Inflammatory macrophage treated with lipopolysaccharide for 4 hours (primary cell): ENCODE results near the gene ZNF776.
"Not testable (repeated sequence)": the region's sequence is repeated elsewhere in the genome, so short reads cannot be mapped to it uniquely, and the experiment has no call there.

Experiments used
- DNase-seq: peaks from one replicate; pipeline ENCODE4 v3.0.0-alpha.2; 2020

ZNF776 gene

GRCh38 chr19:57746580-57747471, at the start of gene ZNF776:
TSS of gene ZNF776 (plus strand) at chr19:57746815. CDS start at chr19:57747059, 244 bp downstream.
- DNase-seq, result peak; percentile 94

DNA sequence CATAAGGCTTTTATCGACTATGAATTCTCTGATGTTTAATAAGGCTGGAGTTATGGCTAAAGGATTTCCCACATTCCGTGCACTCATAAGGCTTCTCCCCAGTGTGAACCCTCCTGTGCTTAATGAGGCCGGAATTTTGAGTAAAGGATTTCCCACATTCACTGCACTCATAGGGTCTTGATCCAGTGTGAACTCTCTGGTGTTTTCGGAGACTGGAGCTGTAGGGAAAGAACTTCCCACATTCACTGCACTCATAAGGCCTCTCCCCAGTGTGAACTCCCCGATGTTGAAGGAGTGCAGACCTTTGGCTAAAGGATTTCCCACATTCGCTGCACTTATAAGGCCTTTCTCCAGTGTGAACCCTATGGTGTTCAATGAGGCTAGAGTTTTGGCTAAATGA, 45.0 kb upstream of the ZNF776 start:
- DNase-seq, result no peak

- no peak for DNase-seq
These were observed 40.3 kb upstream of the ZNF776 start for GRCh38 chr19:57706346-57706745.

- no peak for DNase-seq
These were observed 37.8 kb upstream of the ZNF776 start, which contains the start of gene ZNF154 for GRCh38 chr19:57708641-57709361. TSS of gene ZNF154 (minus strand) at chr19:57709204. CDS start at chr19:57708971, 233 bp downstream.

- DNase-seq, result no peak
These were observed 37.0 kb upstream of the ZNF776 start for GRCh38 chr19:57709616-57710015.

DNA sequence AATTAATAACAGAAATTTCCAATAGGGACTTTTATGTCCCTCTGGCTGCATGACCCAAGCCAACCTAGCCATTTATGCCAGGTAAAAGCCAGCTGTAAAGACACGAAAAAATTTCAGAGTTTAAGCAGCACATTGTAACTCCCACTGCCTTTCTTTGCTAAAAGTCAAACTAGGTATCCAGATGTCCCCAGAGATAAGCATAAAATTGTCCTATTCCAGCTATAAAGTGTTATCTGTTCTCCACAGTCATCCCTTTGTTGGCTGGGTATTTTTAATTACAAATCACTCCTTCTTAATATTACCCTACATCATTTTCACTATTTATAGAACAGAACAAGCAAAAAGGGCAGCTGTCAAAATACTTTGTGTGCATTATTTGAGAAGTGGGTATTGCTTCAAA, 34.4 kb upstream of the ZNF776 start:
- DNase-seq, result no peak

GRCh38 chr19:57719424-57719823, 27.2 kb upstream of the ZNF776 start:
- no peak for DNase-seq

DNA sequence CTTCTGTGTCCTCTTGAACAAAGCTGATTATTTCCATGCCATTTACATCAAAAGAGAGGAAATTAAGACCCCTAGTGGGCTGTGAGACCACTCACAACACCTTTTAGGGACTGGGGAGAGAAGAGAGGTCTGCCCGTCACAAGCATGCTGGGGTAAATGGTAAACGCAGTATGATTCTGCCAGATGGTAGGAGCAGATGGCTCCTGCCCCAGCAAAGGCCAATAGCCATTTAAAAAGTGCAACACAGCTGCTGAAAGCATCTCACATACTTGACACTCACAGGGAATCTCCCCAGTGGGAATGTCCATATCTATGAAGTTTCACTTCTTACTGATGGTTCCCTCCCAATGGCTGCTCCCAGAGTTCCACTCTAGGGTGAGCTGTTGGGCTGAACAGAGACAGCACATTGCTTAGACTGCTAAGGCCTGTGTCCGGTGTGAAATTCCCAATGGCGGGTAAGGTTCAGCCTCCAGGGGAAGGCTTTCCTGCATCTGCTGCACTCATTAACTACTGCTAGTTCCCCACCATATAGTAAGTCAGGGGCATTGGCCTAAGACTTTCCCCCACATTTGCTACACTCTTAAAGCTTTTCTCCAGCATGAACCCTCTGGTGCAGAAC, 26.6 kb upstream of the ZNF776 start:
- no peak for DNase-seq

- DNase-seq, result no peak
These were observed 25.7 kb upstream of the ZNF776 start for GRCh38 chr19:57720878-57721277.

- peak; percentile 25 for DNase-seq
These were observed 8.3 kb upstream of the ZNF776 start for GRCh38 chr19:57738320-57738719.

DNA sequence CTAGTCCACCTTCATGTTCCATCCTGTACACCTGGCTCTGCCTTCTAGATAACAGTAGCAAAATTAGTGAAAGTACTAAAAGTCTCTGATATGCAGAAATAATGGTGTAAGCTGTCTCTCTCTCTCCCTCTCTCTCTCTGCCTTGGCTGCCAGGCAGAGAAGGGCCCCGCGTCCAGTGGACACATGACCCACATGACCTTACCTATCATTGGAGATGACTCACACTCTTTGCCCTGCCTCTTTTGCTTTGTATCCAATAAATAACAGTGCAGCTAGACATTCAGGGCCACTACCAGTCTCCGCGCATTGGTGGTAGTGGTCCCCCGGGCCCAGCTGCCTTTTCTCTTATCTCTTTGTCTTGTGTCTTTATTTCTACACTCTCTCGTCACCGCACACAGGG, 7.8 kb upstream of the ZNF776 start:
- DNase-seq, result not testable (repeated sequence)

GRCh38 chr19:57747472-57747807, 825 bp downstream of the ZNF776 start:
- DNase-seq, result no peak

DNA sequence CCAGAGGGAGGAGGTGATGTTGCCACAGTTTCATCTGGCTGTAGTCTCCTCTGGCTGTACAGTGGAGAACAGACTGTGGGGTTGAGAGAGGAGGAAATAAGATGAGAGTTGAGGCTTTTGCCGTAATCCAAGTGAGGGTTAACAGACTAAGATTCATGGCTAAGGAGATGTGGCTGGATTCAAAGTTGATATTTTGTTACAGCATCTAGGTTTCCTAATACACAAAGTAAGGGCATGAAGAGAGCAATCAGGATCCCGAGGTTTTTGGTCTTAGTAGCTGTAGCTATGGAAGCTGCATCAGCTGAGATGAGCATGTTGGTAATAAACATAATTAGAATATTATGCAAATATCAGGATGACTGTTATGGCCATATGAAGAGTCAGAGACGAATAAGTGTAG, 1.4 kb downstream of the ZNF776 start:
- no peak for DNase-seq

GRCh38 chr19:57754091-57754673, 7.6 kb downstream of the ZNF776 start:
- DNase-seq, result no peak

DNA sequence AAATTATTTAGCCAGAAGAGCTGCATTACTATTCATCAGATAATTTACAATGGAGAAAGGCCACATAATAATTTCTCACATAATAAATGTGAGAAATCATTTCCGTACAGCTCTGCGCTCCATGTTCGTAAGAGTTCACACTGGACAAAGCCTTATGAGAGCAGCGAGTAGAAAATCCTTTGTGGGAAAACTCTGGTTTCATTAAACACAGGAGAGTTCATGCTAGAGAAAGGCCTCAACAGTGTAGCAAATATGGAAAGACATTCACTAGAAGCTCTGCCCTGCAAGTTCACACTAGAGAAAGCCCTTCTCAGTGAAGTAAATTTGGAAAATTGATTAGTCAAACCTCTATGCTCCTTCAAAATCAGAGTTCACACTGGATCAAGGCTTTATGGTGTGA, 8.4 kb downstream of the ZNF776 start:
- DNase-seq, result no peak

DNA sequence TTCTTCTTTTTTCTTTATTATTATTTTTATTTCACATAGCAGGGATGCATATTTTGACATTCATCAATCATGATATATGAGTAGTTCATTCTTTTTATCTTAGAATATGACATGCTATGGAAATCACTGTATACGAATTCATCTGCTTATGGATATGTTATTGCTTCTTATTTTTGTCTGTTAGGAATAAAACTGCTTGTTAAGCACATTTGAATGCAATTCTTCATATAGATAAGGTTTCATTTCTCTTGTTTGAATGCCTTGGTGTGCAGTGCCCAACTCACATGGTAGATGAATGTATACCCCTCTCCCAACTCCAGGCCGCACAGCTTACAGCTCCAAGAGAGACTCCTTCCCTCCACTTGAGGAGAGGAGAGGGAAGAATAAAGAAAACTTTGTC, 11.3 kb downstream of the ZNF776 start:
- DNase-seq, result no peak

GRCh38 chr19:57759096-57759495, 12.5 kb downstream of the ZNF776 start:
- DNase-seq, result no peak

DNA sequence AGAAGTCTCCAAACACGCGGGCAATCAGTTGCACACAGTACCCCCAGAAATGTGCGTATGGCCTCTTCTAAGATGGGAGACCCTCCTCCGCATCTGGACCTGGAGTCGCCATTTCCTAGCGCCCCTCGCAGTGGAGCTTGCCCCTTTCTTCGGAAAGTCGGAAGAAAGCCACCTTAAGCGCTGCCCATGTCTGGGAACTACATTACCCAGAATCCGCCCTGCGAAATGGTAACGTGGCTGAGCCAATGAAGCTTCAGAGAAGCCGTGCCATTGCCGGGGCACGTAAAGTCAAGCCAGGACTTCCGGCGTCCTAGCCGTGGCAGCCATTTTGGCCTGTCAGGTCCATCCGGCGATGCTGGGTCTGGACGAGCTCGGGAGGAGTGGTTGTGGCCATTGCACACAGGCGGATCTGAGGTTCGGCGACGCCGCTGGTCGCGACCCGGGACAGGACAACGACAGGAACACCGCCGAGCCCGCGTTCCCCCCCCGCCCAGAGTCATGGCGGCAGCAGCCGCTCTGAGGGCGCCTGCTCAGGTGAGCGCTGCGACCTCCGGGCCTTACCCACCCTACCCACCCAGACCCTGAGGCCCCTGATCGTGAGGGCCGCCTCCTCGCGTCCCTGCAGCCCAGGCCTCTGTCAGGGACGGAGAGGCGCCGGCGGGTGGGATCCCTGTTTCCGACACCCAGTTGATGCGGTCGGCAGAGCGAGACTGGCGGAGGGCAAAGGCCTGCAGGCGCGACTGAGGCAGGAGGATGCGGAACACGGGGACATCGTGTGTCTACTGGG, 22.9 kb downstream of the ZNF776 start, which contains the start of gene ZNF586:
TSS of gene ZNF586 (plus strand) at position 332 of the 787 bp plus-strand sequence. CDS start at position 499, 167 bp downstream.
- peak; percentile 96 for DNase-seq

DNA sequence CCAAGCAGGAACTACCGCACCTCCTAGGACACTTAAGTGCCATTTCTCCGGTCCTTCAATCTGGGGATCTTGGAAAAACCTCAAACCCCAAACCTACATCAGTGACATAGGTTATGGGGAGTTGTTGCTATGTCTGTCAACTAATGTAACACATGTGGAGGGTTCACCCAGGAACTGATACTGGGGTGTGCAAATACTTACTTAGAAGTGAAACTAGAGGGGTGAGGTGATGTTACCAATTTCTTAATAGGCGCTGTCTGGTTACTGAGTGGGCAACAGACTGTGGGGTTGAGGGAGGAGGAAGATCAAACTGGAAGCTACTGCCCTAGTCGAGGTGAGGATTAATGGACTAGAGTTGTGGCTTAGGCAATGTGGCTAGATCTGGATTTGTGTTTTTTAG, 24.8 kb downstream of the ZNF776 start:
- peak; percentile 86 for DNase-seq

DNA sequence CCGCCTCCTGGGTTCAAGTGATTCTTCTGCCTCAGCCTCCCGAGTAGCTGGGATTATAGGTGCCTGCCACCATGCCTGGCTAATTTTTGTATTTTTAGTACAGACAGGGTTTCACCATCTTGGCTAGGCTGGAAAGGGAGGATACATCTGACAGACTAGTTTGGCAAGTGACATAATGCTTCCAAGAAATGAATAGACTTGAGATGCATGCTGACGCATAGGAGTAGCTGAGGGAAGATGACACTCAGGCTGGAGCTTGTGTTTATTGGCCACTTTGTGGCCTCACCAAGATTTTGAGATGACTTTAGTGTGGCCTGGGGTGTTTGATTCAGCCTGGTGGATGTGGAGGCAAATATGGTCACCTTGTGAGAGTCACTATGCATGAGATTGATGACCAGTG, 26.9 kb downstream of the ZNF776 start:
- DNase-seq, result peak; percentile 24

- no peak for DNase-seq
These were observed 30.2 kb downstream of the ZNF776 start for GRCh38 chr19:57776764-57777296.

- DNase-seq, result no peak
These were observed 31.7 kb downstream of the ZNF776 start for GRCh38 chr19:57778336-57778735.
